ENCODE measurements around the gene KAZN. TPM values are rescaled to one million over a fixed set of nuclear protein-coding genes. Genes with fewer than 3 reads are reported as not detected.

The KAZN gene
- total and polyA plus RNA-seq, 2 of the 8 experiments (the other 6 are each of a cell fraction or from before 2014, with no cell fraction given) = 3.7 to 11.8 TPM

DNA sequence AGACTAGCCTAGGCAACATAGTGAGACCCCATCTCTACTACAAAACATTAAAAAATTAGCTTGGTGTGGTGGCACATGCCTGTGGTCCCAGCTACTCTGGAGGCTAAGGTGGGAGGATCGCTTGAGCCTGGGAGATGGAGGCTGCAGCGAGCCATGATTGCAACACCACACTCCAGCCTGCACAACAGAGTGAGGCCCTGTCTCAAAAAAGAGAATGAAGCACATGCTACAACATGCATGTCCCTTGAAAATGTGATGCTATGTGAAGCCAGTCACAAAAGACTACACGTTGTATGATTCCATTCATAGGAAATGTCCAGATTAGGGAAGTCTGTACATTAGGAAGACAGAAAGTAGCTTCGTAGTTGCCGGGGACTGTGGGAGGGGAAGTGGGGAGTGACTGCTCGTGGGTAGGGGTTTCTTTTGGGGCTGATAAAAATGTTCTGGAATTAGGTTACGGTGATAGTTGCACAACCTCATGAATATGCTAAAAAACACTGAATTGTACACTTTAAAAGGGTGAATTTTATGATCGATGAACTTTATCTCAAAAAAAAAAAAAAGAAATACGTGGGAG, 202.1 kb downstream of the KAZN start (continued):
- TF ChIP-seq, protein P1, sequence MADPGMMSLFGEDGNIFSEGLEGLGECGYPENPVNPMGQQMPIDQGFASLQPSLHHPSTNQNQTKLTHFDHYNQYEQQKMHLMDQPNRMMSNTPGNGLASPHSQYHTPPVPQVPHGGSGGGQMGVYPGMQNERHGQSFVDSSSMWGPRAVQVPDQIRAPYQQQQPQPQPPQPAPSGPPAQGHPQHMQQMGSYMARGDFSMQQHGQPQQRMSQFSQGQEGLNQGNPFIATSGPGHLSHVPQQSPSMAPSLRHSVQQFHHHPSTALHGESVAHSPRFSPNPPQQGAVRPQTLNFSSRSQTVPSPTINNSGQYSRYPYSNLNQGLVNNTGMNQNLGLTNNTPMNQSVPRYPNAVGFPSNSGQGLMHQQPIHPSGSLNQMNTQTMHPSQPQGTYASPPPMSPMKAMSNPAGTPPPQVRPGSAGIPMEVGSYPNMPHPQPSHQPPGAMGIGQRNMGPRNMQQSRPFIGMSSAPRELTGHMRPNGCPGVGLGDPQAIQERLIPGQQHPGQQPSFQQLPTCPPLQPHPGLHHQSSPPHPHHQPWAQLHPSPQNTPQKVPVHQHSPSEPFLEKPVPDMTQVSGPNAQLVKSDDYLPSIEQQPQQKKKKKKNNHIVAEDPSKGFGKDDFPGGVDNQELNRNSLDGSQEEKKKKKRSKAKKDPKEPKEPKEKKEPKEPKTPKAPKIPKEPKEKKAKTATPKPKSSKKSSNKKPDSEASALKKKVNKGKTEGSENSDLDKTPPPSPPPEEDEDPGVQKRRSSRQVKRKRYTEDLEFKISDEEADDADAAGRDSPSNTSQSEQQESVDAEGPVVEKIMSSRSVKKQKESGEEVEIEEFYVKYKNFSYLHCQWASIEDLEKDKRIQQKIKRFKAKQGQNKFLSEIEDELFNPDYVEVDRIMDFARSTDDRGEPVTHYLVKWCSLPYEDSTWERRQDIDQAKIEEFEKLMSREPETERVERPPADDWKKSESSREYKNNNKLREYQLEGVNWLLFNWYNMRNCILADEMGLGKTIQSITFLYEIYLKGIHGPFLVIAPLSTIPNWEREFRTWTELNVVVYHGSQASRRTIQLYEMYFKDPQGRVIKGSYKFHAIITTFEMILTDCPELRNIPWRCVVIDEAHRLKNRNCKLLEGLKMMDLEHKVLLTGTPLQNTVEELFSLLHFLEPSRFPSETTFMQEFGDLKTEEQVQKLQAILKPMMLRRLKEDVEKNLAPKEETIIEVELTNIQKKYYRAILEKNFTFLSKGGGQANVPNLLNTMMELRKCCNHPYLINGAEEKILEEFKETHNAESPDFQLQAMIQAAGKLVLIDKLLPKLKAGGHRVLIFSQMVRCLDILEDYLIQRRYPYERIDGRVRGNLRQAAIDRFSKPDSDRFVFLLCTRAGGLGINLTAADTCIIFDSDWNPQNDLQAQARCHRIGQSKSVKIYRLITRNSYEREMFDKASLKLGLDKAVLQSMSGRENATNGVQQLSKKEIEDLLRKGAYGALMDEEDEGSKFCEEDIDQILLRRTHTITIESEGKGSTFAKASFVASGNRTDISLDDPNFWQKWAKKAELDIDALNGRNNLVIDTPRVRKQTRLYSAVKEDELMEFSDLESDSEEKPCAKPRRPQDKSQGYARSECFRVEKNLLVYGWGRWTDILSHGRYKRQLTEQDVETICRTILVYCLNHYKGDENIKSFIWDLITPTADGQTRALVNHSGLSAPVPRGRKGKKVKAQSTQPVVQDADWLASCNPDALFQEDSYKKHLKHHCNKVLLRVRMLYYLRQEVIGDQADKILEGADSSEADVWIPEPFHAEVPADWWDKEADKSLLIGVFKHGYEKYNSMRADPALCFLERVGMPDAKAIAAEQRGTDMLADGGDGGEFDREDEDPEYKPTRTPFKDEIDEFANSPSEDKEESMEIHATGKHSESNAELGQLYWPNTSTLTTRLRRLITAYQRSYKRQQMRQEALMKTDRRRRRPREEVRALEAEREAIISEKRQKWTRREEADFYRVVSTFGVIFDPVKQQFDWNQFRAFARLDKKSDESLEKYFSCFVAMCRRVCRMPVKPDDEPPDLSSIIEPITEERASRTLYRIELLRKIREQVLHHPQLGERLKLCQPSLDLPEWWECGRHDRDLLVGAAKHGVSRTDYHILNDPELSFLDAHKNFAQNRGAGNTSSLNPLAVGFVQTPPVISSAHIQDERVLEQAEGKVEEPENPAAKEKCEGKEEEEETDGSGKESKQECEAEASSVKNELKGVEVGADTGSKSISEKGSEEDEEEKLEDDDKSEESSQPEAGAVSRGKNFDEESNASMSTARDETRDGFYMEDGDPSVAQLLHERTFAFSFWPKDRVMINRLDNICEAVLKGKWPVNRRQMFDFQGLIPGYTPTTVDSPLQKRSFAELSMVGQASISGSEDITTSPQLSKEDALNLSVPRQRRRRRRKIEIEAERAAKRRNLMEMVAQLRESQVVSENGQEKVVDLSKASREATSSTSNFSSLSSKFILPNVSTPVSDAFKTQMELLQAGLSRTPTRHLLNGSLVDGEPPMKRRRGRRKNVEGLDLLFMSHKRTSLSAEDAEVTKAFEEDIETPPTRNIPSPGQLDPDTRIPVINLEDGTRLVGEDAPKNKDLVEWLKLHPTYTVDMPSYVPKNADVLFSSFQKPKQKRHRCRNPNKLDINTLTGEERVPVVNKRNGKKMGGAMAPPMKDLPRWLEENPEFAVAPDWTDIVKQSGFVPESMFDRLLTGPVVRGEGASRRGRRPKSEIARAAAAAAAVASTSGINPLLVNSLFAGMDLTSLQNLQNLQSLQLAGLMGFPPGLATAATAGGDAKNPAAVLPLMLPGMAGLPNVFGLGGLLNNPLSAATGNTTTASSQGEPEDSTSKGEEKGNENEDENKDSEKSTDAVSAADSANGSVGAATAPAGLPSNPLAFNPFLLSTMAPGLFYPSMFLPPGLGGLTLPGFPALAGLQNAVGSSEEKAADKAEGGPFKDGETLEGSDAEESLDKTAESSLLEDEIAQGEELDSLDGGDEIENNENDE (IDR thresholded peaks at IDR 0.05; ENCODE audit: insufficient replicate concordance, low read length) = no peak
- TF ChIP-seq EP300 (IDR thresholded peaks at IDR 0.05; ENCODE audit: borderline replicate concordance in 1 of 2, low read depth in 2 of 2, low read length in 2 of 2) (no peak), SP2 (IDR thresholded peaks at IDR 0.05; ENCODE audit: low read length) (no peak), CHD1 (IDR thresholded peaks at IDR 0.05; ENCODE audit: low read depth, low read length) (no peak), YY1 (IDR thresholded peaks at IDR 0.05; ENCODE audit: low read depth, low read length) (no peak), GTF2F1 (IDR thresholded peaks at IDR 0.05; ENCODE audit: borderline replicate concordance, low read depth, low read length) (no peak), CEBPB (IDR thresholded peaks at IDR 0.05; ENCODE audit: low read depth, low read length) (no peak), GABPA (IDR thresholded peaks at IDR 0.05; ENCODE audit: borderline replicate concordance, insufficient read depth, low read length) (no peak)
- TF ChIP-seq, protein P2, sequence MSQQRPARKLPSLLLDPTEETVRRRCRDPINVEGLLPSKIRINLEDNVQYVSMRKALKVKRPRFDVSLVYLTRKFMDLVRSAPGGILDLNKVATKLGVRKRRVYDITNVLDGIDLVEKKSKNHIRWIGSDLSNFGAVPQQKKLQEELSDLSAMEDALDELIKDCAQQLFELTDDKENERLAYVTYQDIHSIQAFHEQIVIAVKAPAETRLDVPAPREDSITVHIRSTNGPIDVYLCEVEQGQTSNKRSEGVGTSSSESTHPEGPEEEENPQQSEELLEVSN (IDR thresholded peaks at IDR 0.05) = no peak
- TF ChIP-seq, protein P3, sequence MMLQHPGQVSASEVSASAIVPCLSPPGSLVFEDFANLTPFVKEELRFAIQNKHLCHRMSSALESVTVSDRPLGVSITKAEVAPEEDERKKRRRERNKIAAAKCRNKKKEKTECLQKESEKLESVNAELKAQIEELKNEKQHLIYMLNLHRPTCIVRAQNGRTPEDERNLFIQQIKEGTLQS (IDR thresholded peaks at IDR 0.05; ENCODE audit: insufficient read depth, low read depth, low read length) = no peak
